ENCODE data around the gene ZSCAN22. TPM values are rescaled to one million over a fixed set of nuclear protein-coding genes. Genes with fewer than 3 reads are reported as not detected.
A peak's percentile ranks its signal among the peaks of the same experiment; 100 is the strongest.

The ZSCAN22 gene
- total RNA-seq, 1 experiment from 2014 or later = 3.2 TPM

GRCh38 chr19:58351558-58351878 lies 24.7 kb downstream of the ZSCAN22 start:
- DNase-seq (ENCODE audit: low spot score) = no peak
- Mint-ChIP-seq H3K27ac (no peak overlapping the region), H3K9me3 (no peaks in the 10 kb centered on the region), H3K27me3 (ENCODE audit: low read depth) (peaks cover 39% of the 10 kb centered on the region), H3K36me3 (no peaks in the 10 kb centered on the region), H3K4me3 (no peak overlapping the region), H3K4me1 (peaks cover 3% of the 10 kb centered on the region; the same call in 1 of the 2 replicates)
- no peak for ATAC-seq
- TF ChIP-seq HMGXB4 (CRISPR knock-in tag; IDR thresholded peaks at IDR 0.05) = no peak
- POLR2A ChIA-PET = interaction anchor here (1.0 kb wide), 1 partner anchor 11 kb away, joined by 4 read pairs; the partner anchor contains the start of gene ZNF497
- CTCF ChIA-PET = no interaction called here

- H3K4me1 Mint-ChIP-seq = peaks cover 3% of the 10 kb centered on the region; the same call in 1 of the 2 replicates
- TF ChIP-seq FOXK1 (CRISPR knock-in tag; IDR thresholded peaks at IDR 0.05) (no peak), ZBTB21 (CRISPR knock-in tag; IDR thresholded peaks at IDR 0.05; ENCODE audit: borderline replicate concordance) (no peak), ZNF281 (CRISPR knock-in tag; IDR thresholded peaks at IDR 0.05) (no peak), ZNF121 (CRISPR knock-in tag; IDR thresholded peaks at IDR 0.05) (no peak), IRF2 (CRISPR knock-in tag; IDR thresholded peaks at IDR 0.05; ENCODE audit: borderline replicate concordance, low read depth) (no peak), JUN (CRISPR knock-in tag; IDR thresholded peaks at IDR 0.05) (no peak), ZNF423 (CRISPR knock-in tag; IDR thresholded peaks at IDR 0.05) (no peak), HMGA2 (CRISPR knock-in tag; IDR thresholded peaks at IDR 0.05) (no peak), SMAD4 (CRISPR knock-in tag; IDR thresholded peaks at IDR 0.05) (no peak)
- H3K27ac Mint-ChIP-seq = peak overlapping the region; percentile 61; the same call in 1 of the 2 replicates
- ATAC-seq (no peak), DNase-seq (ENCODE audit: low spot score) (no peak)
- POLR2A ChIA-PET = interaction anchor here (1.0 kb wide), 1 partner anchor 11 kb away, joined by 4 read pairs; the partner anchor contains the start of gene ZNF497
- H3K36me3 Mint-ChIP-seq = no peaks in the 10 kb centered on the region
- H3K9me3 Mint-ChIP-seq = no peaks in the 10 kb centered on the region
- CTCF ChIA-PET = interaction anchor here (2.5 kb wide), 1 partner anchor 12 kb away, joined by 11 read pairs; no protein-coding TSS in a partner anchor
- H3K4me3 Mint-ChIP-seq = no peak overlapping the region
- peaks cover 33% of the 10 kb centered on the region for H3K27me3 Mint-ChIP-seq (ENCODE audit: low read depth)
Measured at GRCh38 chr19:58351990-58352755, 25.4 kb downstream of the ZSCAN22 start.

GRCh38 chr19:58352760-58353671 lies 26.2 kb downstream of the ZSCAN22 start, which contains the start of gene A1BG:
A1BG (minus strand) TSS chr19:58353492; CDS start chr19:58353437, 55 bp downstream.
- peaks cover 28% of the 10 kb centered on the region for H3K27me3 Mint-ChIP-seq (ENCODE audit: low read depth)
- CTCF ChIA-PET = interaction anchor here (2.5 kb wide), 1 partner anchor 13 kb away, joined by 11 read pairs; no protein-coding TSS in a partner anchor
- no peak for DNase-seq (ENCODE audit: low spot score)
- TF ChIP-seq OVOL2 (CRISPR knock-in tag; IDR thresholded peaks at IDR 0.05; ENCODE audit: borderline replicate concordance) (no peak), E2F5 (CRISPR knock-in tag; IDR thresholded peaks at IDR 0.05) (no peak)
- H3K4me3 Mint-ChIP-seq = no peak within 1 kb of the TSS
- H3K36me3 Mint-ChIP-seq = no peaks in the 10 kb centered on the region
- H3K27ac Mint-ChIP-seq = peak within 1 kb of the TSS; percentile 61; the same call in 1 of the 2 replicates
- peaks cover 5% of the 10 kb centered on the region for H3K4me1 Mint-ChIP-seq
- ATAC-seq = no peak
- POLR2A ChIA-PET = no interaction called here
- H3K9me3 Mint-ChIP-seq = no peaks in the 10 kb centered on the region
